Measurements from ENCODE around the gene SLC26A1.

Gene SLC26A1

DNA sequence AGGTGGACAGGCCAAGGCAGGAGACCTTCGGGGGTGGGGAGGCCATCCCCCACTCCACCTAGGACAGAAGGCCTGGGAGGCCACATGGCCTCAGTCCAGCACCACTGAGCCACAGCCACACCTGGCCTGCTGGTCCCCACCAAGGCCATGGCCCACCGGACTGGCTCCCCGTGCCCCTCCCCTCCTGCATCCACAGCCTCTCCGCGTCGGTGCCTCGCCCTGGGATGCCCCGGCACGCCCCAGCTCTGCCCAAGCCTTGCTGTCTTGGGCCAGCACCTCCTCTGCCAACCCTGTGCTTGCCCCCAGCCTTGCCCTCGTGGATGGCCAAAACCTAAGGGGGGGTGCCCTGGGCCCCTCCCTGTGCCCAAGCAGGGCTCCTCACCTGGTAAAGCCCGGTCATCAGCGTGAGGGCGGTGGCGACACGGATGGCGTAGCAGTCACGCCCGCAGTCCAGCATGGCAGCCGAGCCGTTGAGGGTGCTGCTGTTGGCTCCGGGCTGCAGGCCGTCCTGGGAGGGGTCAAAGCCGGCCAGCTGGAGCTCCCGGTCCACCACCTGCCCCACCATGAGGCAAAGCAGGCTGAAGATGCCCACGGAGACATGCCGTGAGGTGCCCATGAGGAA lies 2.3 kb downstream of the SLC26A1 start:
- TF ChIP-seq, protein P1, sequence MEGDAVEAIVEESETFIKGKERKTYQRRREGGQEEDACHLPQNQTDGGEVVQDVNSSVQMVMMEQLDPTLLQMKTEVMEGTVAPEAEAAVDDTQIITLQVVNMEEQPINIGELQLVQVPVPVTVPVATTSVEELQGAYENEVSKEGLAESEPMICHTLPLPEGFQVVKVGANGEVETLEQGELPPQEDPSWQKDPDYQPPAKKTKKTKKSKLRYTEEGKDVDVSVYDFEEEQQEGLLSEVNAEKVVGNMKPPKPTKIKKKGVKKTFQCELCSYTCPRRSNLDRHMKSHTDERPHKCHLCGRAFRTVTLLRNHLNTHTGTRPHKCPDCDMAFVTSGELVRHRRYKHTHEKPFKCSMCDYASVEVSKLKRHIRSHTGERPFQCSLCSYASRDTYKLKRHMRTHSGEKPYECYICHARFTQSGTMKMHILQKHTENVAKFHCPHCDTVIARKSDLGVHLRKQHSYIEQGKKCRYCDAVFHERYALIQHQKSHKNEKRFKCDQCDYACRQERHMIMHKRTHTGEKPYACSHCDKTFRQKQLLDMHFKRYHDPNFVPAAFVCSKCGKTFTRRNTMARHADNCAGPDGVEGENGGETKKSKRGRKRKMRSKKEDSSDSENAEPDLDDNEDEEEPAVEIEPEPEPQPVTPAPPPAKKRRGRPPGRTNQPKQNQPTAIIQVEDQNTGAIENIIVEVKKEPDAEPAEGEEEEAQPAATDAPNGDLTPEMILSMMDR (IDR thresholded peaks at IDR 0.05; ENCODE audit: insufficient read depth, low read length, poor library complexity, severe bottlenecking), result no peak

DNA sequence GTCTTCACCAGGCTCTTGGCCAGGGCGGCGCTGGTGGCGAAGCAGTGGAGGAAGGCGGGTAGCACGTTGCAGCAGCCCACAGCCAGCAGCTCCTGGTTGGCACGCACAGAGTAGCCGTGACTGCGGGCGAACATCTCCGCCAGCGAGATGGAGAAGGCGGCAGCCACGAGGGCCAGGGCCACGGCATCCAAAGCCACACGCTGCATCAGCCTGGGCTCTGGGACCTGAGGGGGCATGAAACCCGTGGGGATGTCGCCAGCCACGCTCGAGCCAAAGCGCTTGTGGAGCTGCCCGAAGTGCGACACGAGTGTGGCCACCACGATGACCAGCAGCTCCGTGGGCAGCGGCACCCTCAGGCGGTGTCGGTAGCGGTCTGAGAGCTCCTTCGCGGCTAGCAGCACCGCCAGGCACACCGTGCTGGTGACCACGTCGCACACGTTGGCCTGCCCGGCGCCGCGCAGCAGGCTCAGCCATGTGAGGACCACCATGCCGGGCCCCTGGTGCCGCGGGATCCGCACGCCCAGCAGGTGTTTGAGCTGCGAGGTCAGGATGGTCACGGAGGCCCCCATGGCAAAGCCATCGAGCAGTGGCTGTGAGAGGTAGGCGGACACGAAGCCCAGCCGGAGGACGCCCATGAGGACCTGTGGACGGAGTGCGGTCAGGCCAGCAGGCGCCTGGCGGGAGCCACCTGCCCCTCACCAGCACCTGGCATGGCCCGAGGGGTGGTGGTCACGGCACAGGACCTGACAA lies 3.3 kb downstream of the SLC26A1 start:
- DNase-seq (ENCODE audit: extremely low read depth, insufficient read length), result no peak
- no peaks in the 10 kb centered on the region for H3K27me3 ChIP-seq (replicated peaks; ENCODE audit: control insufficient read depth, insufficient read depth, low read length)
- no peak overlapping the region for H3K4me3 ChIP-seq (replicated peaks; ENCODE audit: low read depth, low read length)
- H3K36me3 ChIP-seq (ENCODE audit: control insufficient read depth, insufficient read depth, low read length), result no peaks in the 10 kb centered on the region; the same call in none of the 2 replicates
- TF ChIP-seq, protein P1 (IDR thresholded peaks at IDR 0.05; ENCODE audit: insufficient read depth, low read length, poor library complexity, severe bottlenecking), result no peak

More for the DNA sequence above, 2.3 kb downstream of the SLC26A1 start:
- Histone ChIP-seq H3K27me3 (replicated peaks; ENCODE audit: control insufficient read depth, insufficient read depth, low read length) (no peaks in the 10 kb centered on the region), H3K36me3 (ENCODE audit: control insufficient read depth, insufficient read depth, low read length) (no peaks in the 10 kb centered on the region; the same call in none of the 2 replicates), H3K4me3 (replicated peaks; ENCODE audit: low read depth, low read length) (no peak overlapping the region)
- DNase-seq (ENCODE audit: extremely low read depth, insufficient read length), result no peak

DNA sequence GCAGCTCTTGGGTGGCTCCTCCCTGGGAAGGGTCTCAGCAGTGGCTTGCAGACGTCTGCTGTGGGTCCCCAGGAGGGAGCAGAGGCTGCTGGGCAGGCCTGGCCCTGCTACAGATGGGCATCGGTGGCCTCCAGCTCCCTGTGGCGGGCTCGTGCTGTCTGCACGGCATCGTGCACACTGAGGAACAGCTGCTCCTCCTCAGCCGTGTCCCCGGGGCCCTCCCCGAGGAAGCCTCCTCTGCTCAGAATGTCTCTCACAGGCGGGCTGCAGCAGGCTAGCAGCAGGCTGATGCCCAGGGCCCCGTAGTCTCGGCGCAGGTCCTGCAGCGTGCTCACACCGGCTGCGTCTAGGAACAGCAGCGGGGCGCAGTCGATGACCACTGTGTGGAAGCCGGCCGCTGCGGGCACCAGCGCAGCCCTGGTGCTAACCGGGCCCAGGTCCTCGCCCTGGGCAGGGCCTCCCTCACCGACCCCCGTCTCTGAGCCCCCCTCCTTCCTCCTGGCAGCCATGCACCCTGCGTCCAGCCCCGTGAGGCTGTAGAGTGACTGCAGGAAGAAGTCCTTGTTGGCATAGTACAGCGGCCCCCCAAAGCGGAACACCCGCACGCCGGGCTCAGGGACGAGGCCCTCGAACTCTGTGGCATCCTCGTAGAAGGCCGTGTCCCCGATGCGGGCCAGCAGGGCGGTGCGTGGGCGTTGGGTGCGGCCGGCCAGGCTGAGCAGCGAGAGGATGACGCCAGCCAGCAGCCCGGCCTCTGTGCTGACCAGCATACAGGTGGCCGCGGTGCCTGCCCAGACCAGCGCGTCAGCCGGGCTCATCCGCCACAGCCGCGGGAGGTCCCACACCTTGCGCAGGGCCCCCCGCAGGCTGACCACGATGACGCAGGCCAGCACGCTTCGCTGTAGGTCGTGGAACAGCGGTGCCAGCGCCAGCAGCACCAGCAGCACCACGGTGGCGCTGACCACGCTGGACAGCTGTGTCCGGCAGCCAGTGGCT lies 4.2 kb downstream of the SLC26A1 start:
- Histone ChIP-seq H3K4me3 (replicated peaks; ENCODE audit: low read depth, low read length) (no peak overlapping the region), H3K36me3 (ENCODE audit: control insufficient read depth, insufficient read depth, low read length) (no peaks in the 10 kb centered on the region; the same call in none of the 2 replicates), H3K27me3 (replicated peaks; ENCODE audit: control insufficient read depth, insufficient read depth, low read length) (no peaks in the 10 kb centered on the region)
- TF ChIP-seq, protein P1 (IDR thresholded peaks at IDR 0.05; ENCODE audit: insufficient read depth, low read length, poor library complexity, severe bottlenecking), result no peak
- no peak for DNase-seq (ENCODE audit: extremely low read depth, insufficient read length)

DNA sequence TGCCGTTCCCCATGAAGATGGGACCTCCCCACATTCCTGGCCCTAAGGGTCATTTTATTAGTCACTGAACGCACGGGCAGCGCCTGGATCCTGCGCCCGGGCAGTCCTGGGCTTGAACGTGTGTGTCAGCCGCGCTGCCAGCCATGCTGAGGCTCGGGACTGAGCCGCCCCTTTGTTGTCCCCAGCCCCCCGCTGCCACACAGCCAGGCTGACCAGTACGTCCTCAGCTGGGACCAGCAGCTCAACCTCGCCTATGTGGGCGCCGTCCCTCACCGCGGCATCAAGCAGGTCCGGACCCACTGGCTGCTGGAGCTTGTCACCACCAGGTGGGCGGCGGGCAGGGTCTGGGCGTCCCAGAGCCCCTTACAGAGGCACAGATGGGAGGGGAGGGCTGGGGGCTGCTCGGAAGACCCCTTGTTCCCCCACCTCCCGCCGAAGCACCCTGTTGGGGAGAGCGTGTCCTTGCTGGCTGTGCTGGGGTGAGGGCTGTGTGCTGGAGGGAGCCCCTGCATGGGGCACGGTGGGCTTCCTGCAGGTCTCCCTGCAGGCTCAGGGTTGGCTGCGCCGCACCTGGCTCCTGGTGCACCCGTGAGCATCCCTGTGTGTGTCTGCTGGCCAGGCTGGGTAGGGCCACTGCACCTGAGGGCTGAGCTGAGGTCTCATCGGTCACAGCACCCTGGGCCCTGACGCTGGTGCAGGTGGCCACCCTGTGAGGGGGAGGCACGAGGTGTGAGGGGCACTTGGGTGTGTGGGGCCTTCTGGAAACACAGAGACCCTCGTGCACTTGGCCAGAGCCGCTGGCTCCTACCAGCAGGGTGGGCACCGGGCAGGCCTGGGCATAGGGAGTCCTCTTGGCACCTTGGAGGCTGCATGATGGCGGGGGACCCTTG lies 5.3 kb downstream of the SLC26A1 start:
- H3K27me3 ChIP-seq (replicated peaks; ENCODE audit: control insufficient read depth, insufficient read depth, low read length), result no peaks in the 10 kb centered on the region
- no peaks in the 10 kb centered on the region; the same call in none of the 2 replicates for H3K36me3 ChIP-seq (ENCODE audit: control insufficient read depth, insufficient read depth, low read length)
- TF ChIP-seq, protein P1 (IDR thresholded peaks at IDR 0.05; ENCODE audit: insufficient read depth, low read length, poor library complexity, severe bottlenecking), result no peak
- peak overlapping the region; percentile 56 for H3K4me3 ChIP-seq (replicated peaks; ENCODE audit: low read depth, low read length)
- no peak for DNase-seq (ENCODE audit: extremely low read depth, insufficient read length)

Measured in GM06990 (cell line).